Measurements from ENCODE around the gene ASPSCR1.

DNA sequence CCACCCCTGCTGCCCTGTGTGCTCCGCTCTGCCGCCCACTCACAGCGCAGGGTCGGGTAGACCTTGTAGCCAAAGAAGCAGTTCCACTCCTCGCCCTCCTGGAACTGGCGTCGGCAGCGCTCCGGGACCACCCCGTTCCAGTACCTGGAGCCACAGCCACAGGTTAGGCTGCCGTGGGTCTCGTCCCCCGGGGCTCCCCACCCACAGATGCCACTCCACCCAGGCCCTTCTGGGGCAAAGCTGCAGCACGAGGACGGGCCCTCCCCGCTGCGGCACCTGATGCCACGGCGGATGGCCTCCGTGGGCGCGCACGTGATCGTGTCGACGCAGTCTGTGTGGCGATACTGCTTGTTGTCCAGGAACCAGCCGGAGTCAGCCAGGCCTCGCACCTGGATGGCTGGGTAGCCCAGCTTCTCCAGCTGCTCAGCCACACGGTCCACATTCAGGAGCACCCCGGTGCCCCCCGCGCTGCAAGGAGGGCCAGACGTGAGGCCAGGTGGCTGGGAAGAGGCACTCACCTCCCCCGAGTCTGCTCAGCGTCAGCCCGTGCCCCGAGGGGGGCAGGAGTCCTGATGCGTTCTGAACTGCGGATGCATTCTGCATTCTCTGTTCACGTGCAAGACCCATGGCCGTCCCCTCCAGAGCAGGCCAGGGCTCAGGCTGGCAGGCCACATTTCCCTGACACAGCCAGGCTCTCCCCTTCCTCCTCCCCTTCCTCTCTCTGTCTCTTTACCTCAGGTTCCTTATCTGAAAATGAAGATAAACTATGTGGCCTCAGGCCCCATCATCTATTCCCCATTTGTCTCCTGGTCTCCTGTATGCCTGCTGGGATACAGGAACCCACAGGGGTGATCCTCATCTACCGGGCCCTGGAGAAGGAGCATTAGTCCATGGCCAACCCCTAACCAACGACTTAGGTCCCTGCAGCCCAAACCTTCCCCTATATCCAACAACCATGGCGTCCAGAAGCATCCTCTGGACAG lies 20.5 kb upstream of the ASPSCR1 start:
- TF ChIP-seq, protein P1, sequence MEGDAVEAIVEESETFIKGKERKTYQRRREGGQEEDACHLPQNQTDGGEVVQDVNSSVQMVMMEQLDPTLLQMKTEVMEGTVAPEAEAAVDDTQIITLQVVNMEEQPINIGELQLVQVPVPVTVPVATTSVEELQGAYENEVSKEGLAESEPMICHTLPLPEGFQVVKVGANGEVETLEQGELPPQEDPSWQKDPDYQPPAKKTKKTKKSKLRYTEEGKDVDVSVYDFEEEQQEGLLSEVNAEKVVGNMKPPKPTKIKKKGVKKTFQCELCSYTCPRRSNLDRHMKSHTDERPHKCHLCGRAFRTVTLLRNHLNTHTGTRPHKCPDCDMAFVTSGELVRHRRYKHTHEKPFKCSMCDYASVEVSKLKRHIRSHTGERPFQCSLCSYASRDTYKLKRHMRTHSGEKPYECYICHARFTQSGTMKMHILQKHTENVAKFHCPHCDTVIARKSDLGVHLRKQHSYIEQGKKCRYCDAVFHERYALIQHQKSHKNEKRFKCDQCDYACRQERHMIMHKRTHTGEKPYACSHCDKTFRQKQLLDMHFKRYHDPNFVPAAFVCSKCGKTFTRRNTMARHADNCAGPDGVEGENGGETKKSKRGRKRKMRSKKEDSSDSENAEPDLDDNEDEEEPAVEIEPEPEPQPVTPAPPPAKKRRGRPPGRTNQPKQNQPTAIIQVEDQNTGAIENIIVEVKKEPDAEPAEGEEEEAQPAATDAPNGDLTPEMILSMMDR (IDR thresholded peaks at IDR 0.05), result no peak
- TF ChIP-seq EZH2 (IDR thresholded peaks at IDR 0.05), result no peak
